Smooth muscle cell of the coronary artery (primary cell): ENCODE measurements around the gene FMR1. TPM values are rescaled to one million over a fixed set of nuclear protein-coding genes. Genes with fewer than 3 reads are reported as not detected.

ENCODE experiments used
- total RNA-seq: library from RNA; depleted of rRNA; stranded (reverse); fragments of >200 nt; gene quantifications from 2 replicates; pipeline ENCODE4 v1.2.3, GENCODE V29; 2014; ENCODE audit warnings: low replicate concordance

FMR1 gene
- 24.7 and 61.9 TPM in 2 replicates for total RNA-seq

DNA sequence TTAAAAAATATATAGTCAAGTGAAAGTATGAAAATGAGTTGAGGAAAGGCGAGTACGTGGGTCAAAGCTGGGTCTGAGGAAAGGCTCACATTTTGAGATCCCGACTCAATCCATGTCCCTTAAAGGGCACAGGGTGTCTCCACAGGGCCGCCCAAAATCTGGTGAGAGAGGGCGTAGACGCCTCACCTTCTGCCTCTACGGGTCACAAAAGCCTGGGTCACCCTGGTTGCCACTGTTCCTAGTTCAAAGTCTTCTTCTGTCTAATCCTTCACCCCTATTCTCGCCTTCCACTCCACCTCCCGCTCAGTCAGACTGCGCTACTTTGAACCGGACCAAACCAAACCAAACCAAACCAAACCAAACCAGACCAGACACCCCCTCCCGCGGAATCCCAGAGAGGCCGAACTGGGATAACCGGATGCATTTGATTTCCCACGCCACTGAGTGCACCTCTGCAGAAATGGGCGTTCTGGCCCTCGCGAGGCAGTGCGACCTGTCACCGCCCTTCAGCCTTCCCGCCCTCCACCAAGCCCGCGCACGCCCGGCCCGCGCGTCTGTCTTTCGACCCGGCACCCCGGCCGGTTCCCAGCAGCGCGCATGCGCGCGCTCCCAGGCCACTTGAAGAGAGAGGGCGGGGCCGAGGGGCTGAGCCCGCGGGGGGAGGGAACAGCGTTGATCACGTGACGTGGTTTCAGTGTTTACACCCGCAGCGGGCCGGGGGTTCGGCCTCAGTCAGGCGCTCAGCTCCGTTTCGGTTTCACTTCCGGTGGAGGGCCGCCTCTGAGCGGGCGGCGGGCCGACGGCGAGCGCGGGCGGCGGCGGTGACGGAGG is at the start of gene FMR1:
Gene FMR1, plus strand, starts transcription at position 728 of the 831 bp plus-strand sequence. CDS start 261 bp downstream, outside the sequence.

DNA sequence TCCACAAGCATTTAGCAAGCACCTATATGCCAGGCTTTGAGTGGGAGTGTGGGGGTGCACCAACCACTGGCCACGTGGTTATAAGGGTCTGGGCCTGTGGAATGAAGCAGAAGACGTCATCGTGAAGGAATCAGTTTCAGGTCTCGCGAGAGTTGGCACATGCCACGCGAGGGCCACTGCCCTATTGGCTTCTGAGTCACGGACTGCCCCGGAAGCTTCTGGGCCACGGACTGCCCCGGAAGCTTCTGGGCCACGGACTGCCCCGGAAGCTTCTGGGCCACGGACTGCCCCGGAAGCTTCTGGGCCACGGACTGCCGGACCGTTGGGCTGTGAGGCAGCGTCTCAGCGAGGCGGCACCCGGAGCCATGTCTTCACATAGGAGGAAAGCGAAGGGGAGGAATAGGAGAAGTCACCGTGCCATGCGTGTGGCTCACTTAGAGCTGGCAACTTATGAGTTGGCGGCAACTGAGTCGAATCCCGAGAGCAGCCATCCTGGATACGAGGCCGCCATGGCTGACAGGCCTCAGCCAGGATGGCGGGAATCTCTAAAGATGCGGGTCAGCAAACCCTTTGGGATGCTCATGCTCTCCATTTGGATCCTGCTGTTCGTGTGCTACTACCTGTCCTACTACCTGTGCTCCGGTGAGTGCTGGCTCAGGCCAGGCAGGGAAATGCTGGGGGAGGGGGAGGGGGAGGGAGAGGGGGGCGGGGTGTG is 69.5 kb downstream of the FMR1 start, which contains the start of gene FMR1NB:
Gene FMR1NB, plus strand, starts transcription at position 300 of the 715 bp plus-strand sequence. Its CDS starts 66 bp downstream, at position 366.

Other genes with a start within 250 kb of the FMR1 start
- gene FMR1NB, start 69.4 kb downstream of the FMR1 start, total RNA-seq = not detected in 2 replicates